IPS-NIHi11 (cell line): ENCODE results near the gene B3GALT6.
A peak's percentile ranks its signal among the peaks of the same experiment; 100 is the strongest.

Source experiments
- DNase-seq: peaks from one replicate; pipeline ENCODE4 v3.0.0; 2012; ENCODE audit warnings: mixed read lengths, low spot score

Gene B3GALT6

DNA sequence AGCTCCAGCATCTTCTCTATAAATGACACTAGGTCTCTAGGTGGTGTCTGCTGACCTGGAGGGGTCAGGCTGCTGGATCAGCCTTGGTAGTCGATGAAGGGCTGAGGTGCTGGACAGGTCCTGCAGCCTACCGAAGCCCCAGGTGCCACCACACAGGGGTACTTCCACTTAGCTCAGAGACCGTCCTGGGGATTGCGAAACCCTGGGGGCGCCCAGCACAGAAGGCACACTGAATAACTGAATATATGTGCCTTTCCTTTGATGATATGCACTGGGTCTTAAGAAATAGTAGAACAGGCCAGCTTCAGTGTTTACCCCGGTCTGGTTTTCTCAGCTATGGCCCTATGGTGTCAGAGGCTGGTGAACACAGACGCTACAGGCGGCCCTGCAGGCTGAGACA is 30.7 kb downstream of the B3GALT6 start:
- DNase-seq = no peak

- no peak for DNase-seq
Measured at GRCh38 chr1:1264026-1264425, 32.0 kb downstream of the B3GALT6 start.

DNA sequence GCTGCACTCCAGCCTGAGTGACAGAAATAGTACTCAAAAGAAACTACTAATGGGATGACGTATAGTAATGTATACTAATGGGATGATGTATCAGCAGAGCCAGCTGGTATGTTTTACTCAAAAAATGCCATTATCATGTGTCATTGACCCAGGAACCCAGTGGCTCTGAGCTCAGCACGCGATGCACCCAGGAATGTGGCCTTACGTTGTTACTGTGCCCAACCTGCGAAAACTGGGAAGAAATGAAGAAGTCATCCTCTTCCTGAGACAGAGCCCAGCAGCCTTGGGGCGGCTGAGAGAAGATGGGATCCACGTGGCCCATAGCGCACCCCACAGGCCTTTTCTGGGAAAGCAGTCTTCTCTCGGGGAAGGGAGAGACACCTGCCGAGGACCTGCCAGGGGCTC is 32.8 kb downstream of the B3GALT6 start:
- peak; percentile 75 for DNase-seq

DNA sequence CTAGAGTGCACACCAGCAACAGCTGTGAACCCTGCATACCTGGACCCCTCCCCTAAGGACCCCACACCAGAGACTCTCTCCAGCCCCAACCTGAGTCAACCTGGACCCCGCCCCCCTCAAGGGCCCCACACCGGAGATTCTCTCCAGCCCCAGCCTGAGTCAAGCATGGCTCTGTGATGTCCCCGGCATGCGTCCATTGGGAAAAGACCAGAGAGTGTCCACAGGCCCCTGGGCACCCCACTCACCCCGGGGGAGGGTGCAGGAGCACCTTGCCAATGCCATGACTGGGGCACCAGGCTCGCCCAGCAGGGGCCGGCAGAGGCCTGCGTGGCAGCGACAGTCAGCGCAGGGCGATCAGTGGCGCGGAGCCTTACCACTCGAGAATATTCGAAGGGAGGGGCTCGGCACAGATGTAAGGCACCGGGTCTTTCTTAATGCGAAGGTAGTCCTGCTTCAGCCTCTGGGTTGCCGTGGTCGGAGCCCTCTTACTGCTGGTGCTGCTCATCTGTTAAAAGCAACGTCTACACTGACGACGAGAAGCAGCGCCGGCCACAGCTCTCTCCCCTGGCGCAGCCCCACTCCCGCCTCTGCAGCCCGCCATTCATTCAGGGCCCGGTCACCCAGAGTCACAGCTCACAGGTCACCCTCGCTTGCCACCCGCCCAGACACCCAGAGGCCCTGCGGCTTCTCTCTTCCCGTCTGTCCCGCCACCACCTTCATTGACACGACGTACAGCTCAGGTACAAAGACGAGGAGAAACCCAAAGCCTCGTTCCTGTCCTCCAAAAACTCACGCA is 35.6 kb downstream of the B3GALT6 start:
- DNase-seq = no peak

GRCh38 chr1:1268284-1268682 is 36.2 kb downstream of the B3GALT6 start:
- no peak for DNase-seq

GRCh38 chr1:1270813-1271212 is 38.8 kb downstream of the B3GALT6 start:
- DNase-seq = no peak

DNA sequence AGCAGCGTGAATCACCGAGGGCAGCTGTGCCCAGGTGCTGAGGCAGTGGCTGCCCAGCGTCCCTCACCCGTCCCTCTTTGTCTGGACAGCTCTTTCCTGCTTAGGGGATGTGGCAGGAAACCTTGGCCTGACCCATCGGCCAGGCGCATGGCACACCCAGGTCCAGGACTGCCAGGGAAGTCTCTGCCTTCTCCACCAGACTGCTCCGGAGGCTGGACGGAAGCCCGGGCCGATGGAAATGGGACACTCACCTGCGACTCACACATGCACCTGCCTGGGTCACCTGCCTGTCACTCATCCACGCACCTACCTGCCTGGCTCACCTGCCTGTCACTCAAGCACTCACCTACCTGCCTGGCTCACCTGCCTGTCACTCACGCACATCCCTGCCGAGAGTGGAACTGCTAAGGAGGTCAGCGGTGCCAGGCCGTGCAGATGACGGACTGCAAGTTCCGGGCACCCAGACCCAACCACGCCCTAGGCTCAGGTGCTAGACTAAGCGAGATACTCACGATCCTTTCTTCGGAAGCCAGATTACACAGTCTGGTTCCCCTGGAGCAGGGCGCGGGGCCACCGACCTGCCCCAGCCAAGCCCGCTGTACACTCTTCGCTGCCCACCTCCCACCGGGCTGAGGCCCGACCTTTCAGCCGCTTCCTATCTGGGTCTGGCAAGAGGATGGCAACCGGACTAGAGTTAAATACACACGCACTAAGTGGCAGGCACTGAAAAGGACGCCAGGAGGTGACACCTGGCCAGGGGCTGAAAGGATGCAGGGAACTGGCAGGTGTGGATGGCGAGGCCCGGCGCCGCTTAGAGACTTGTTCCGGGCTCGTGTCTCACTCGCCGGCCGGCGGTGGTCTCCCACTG is 40.5 kb downstream of the B3GALT6 start:
- no peak for DNase-seq

GRCh38 chr1:1273209-1273511 is 41.1 kb downstream of the B3GALT6 start:
- DNase-seq = no peak

DNA sequence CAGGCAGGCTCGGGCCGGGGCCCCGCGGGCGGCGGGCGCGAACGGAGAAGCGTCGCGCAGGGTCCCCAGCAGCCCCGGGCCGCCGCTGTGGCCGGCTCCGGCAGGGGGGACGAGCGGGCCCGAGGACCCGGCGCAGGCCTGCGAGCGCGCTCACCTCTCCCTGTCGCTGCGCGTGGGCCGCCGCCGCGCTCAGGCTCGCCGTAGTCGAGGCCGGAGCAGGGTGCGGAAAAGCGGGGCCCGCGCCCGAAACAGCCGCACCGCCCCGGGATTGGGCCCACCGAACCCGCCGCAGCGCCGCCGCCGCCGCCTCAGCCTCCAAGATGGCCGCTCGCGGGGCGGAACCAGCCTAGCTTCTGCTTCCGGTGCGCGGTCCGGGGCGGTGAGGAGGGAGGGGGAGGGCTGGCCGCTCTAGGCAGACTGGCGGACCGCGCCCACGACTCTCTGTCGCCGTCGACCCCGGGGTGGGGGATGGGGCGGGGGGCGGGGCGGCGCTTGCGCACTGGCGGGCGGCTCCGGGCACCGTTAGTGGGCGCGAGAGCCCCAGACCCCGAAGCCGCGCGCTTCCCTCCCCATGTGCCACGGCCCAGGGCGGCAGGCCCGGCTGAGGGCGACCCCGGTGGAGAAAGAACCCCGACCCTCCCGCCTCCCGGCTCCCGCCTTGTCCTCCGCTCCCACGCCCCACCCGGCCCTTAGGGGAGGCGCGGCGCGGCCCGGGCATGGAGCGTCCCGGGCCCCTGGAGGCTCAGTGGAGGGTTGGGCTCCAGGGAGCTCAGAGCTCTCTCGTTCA is 41.7 kb downstream of the B3GALT6 start, which contains the start of gene UBE2J2:
UBE2J2 (minus strand) TSS at position 343 of the 787 bp plus-strand sequence. CDS start 5,862 bp downstream, outside the sequence.
- peak; percentile 100 for DNase-seq

- DNase-seq = peak; percentile 61
Measured at GRCh38 chr1:1274299-1274930, 42.4 kb downstream of the B3GALT6 start.

DNA sequence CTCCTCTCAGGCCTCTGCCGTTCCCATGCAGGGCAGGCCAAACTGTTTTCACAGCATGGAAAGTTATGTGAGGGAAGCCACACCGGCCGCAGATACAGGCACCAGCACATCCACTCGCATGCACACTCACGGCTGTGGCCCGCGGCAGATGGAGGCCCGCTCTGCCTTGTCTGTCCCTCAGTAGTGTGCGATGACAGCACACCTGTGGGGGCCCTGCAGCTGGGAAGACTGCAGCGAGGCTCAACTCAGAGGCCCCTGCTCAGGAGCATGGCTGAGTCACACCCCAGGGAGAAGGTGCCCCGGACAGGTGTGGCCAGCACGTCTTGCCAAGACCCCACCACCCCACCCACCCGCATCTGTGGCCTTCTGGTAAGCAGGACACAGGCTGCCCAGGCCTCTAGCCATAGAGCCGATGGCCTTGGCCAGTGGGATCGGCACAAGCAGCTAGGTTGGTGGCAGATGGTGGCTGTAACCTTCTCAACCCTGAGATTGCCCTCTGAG is 42.9 kb downstream of the B3GALT6 start:
- no peak for DNase-seq

- no peak for DNase-seq
Measured at GRCh38 chr1:1275836-1276235, 43.8 kb downstream of the B3GALT6 start.

DNA sequence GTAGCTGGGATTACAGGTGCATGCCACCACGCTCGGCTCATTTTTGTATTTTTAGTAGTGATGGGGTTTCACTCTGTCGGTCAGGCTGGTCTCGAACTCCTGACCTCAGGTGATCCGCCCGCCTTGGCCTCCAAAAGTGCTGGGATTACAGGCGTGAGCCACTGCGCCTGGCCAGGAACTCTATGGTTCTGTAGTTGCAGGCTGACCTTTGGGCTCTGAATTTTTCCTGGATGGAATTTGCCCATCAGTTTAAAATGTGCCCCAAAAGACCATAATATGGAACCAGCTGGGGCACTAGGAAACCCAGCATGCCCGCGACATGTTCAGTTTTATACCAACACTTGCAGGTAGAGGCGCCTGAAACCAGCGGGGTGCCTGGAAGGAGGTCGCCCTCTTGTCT is 46.6 kb downstream of the B3GALT6 start:
- no peak for DNase-seq

DNA sequence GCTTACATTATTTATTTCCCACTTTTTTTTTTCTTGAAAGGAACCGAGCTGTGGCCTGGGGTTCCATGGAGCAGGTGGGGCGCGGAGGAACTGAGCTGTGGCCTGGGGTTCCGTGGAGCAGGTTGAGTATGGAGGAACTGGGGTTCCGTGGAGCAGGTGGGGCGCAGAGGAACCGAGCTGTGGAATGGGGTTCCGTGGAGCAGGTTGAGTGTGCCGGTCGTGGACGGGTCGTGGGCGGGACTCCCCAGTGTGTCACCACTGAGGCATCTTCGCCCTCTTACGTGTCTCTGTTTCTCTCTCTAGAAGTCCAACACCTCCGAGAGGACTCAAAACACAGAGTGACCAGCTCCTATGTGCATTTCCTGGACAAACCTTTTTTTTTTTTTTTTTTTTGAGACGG is 47.0 kb downstream of the B3GALT6 start:
- no peak for DNase-seq

DNA sequence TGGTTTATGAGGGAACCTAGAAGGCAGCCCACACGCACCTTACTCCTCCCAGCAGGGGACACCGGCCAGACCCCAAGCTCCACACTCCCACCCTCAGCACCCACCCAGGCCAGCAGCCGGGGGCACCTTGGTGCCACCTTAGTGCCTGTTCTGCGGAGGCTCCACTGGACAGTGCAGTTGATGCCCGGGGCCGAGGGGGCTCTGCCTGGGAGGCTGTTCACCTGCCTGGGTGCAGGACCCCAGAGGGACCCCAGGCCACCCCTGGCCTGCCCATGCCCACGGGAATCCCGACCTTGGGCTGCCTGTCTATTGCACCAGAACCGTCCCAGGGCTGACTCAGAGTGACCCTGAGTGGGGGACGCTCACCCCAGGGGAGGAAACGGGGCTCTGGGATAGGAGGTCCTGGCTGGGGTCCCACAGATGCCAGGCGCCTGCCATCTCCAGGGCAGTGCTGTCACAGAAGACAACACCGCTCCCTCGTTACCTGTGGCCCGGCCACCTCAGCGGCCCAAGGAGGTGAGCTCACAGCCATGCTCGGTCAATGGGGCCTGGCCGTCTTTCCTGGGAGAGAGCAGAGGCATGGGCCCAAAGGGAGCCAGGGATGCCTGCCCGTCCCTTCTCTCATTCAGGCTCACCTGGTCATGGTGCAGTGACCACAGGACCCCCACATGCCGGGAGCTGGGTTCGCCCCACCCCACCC is 48.9 kb downstream of the B3GALT6 start:
- no peak for DNase-seq

GRCh38 chr1:1281533-1282321 is 49.7 kb downstream of the B3GALT6 start:
- DNase-seq = no peak

- DNase-seq = no peak
Measured at GRCh38 chr1:1282998-1283397, 51.0 kb downstream of the B3GALT6 start.

- peak; percentile 81 for DNase-seq
Measured at GRCh38 chr1:1283821-1284220, 51.8 kb downstream of the B3GALT6 start.
